ENCODE results near the gene SSB. TPM values are rescaled to one million over a fixed set of nuclear protein-coding genes. Genes with fewer than 3 reads are reported as not detected.
A peak's percentile ranks its signal among the peaks of the same experiment; 100 is the strongest.

The SSB gene
- total and polyA plus RNA-seq, 9 of the 15 experiments (the other 6 are each of a cell fraction or from before 2014, with no cell fraction given) = 317 to 849 (median 515) TPM

GRCh38 chr2:169824373-169825333, 26.0 kb downstream of the SSB start, which contains the start of gene METTL5 (continued):
- peak in 1 of 2 experiments; percentile 20 for TF ChIP-seq AFF1 (IDR thresholded peaks at IDR 0.05; ENCODE audit: low read depth in 1 of 2, partially characterized antibody in 2 of 2)
- peak; percentile 88; the same call in 1 of the 2 replicates for TF ChIP-seq E2F1 (CRISPR knock-in tag; IDR thresholded peaks at IDR 0.05)
- peak; percentile 75 for TF ChIP-seq TBP (optimal IDR thresholded peaks at IDR 0.05; ENCODE audit: low read depth, low read length)
- no peak for TF ChIP-seq NCOA4 (IDR thresholded peaks at IDR 0.05; ENCODE audit: partially characterized antibody)
- TF ChIP-seq MEF2A (IDR thresholded peaks at IDR 0.05; ENCODE audit: control insufficient read depth, low read depth, low read length) = peak; percentile 74
- TF ChIP-seq HDAC6 (IDR thresholded peaks at IDR 0.05; ENCODE audit: low read depth, low read length) = no peak
- peak; percentile 88 for TF ChIP-seq ZBTB7A (IDR thresholded peaks at IDR 0.05; ENCODE audit: borderline replicate concordance, control insufficient read depth, low read depth, low read length)
- TF ChIP-seq HCFC1 (IDR thresholded peaks at IDR 0.05; ENCODE audit: low read depth, low read length) = peak; percentile 70
- TF ChIP-seq RAD21 (CRISPR knock-in tag; conservative IDR thresholded peaks at IDR 0.05 in 1 of 2, IDR thresholded peaks at IDR 0.05 in 1 of 2) = peak; percentile 100
- peak; percentile 98 for TF ChIP-seq ARID4B (CRISPR knock-in tag; IDR thresholded peaks at IDR 0.05)
- no peak for TF ChIP-seq SPI1 (IDR thresholded peaks at IDR 0.05; ENCODE audit: borderline replicate concordance, low read depth, low read length)
